A549 (cell line): ENCODE measurements around the gene LYZL4. TPM values are rescaled to one million over a fixed set of nuclear protein-coding genes. Genes with fewer than 3 reads are reported as not detected.

Source experiments
- ATAC-seq, 2 experiments: fragments of 200-7000 bp in 1 of 2; fragments of >200 bp in 1 of 2; cut with Nextera tagmentation in 1 of 2; cut with Tn5 transposase in 1 of 2; 3 replicates each; pipeline versions ENCODE4 v1.8.0 to v1.9.1; 2018 to 2020; ENCODE audit warnings: mild to moderate bottlenecking in 1 of 2, moderate library complexity in 1 of 2
- CTCF ChIA-PET: fragments of 300-600 bp; sonication (Branson Sonifier 250); formaldehyde crosslinking; extraction: SDS; loops from one replicate; lab custom pipeline; 2021; ENCODE audit warnings: antibody characterized with exemption, inconsistent platforms; lab: Yijun Ruan, JAX
- POLR2A ChIA-PET: fragments of 350-600 bp; formaldehyde crosslinking; extraction: SDS; loops from one replicate; lab custom pipeline; 2021; ENCODE audit warnings: antibody characterized with exemption, inconsistent platforms; lab: Yijun Ruan, JAX
- DNase-seq, 2 experiments: peaks; one replicate each; pipeline versions ENCODE4 v3.0.0 to v3.0.0-alpha.2; 2011 to 2016; ENCODE audit warnings: low read depth in 1 of 2, low spot score in 1 of 2
- FAIRE-seq: peaks from 2 replicates; lab custom pipeline; 2011; peaks lifted over from hg19 to GRCh38; lab: Jason Lieb, UNC
- H3K27ac ChIP-seq, 2 experiments: fragments of >200 bp; sonication (Bioruptor Twin); formaldehyde crosslinking; 3 replicates each; pipeline ENCODE4 v1.5.1; 2016 to 2017
- H3K4me1 ChIP-seq: fragments of >200 bp; sonication (Bioruptor Twin); formaldehyde crosslinking; 3 replicates; pipeline ENCODE4 v1.6.1; 2016
- H3K4me2 ChIP-seq: fragments of >200 bp; sonication (Bioruptor Twin); formaldehyde crosslinking; 3 replicates; pipeline ENCODE4 v1.6.1; 2016
- H3K4me3 ChIP-seq: fragments of >200 bp; sonication (Bioruptor Twin); formaldehyde crosslinking; 3 replicates; pipeline ENCODE4 v1.5.1; 2016
- H3K9me3 ChIP-seq: fragments of >200 bp; sonication (Bioruptor Twin); formaldehyde crosslinking; 3 replicates; pipeline ENCODE4 v1.6.1; 2016
- ATOH8 ChIP-seq: fragments of 250-450 bp; sonication (Bioruptor Pico); IDR thresholded peaks from 2 replicates; pipeline ENCODE4 v1.5.0; 2020; ENCODE audit warnings: low read depth, mild to moderate bottlenecking, moderate library complexity
- BHLHE40 ChIP-seq: IDR thresholded peaks from 2 replicates; pipeline ENCODE4 v1.6.1; 2012; ENCODE audit warnings: low read depth, low read length, inconsistent platforms
- CTCF ChIP-seq: fragments of >200 bp; sonication (Bioruptor Twin); formaldehyde crosslinking; IDR thresholded peaks from 3 replicates; pipeline ENCODE4 v1.5.1; 2016
- EHF ChIP-seq: fragments of 250-450 bp; sonication (Bioruptor Pico); IDR thresholded peaks from 2 replicates; pipeline ENCODE4 v1.5.0; 2020; ENCODE audit warnings: mild to moderate bottlenecking
- ELK1 ChIP-seq: fragments of 150-350 bp; IDR thresholded peaks from 2 replicates; pipeline ENCODE4 v1.6.1; 2014; ENCODE audit warnings: low read depth, mild to moderate bottlenecking, low read length
- EP300 ChIP-seq, 2 experiments: fragments of >200 bp; sonication (Bioruptor Twin); formaldehyde crosslinking; IDR thresholded peaks; 2 replicates in 1 of 2; 3 replicates in 1 of 2; pipeline ENCODE4 v1.6.1; 2016 to 2017
- FOSB ChIP-seq: fragments of 250-450 bp; sonication (Bioruptor Pico); IDR thresholded peaks from 2 replicates; pipeline ENCODE4 v1.5.0; 2020; ENCODE audit warnings: mild to moderate bottlenecking, moderate library complexity
- FOXS1 ChIP-seq: fragments of 250-450 bp; sonication (Bioruptor Pico); IDR thresholded peaks from 2 replicates; pipeline ENCODE4 v1.5.0; 2020; ENCODE audit warnings: mild to moderate bottlenecking, moderate library complexity
- GATA3 ChIP-seq: IDR thresholded peaks from 2 replicates; pipeline ENCODE4 v1.6.1; 2012; ENCODE audit warnings: borderline replicate concordance
- HDAC2 ChIP-seq: fragments of 200-600 bp; sonication (generic); IDR thresholded peaks from 2 replicates; pipeline ENCODE4 v1.6.1; 2016
- HOXB5 ChIP-seq: fragments of 250-450 bp; sonication (Bioruptor Pico); IDR thresholded peaks from 2 replicates; pipeline ENCODE4 v1.5.0; 2020; ENCODE audit warnings: mild to moderate bottlenecking, moderate library complexity
- MAFK ChIP-seq: fragments of 450-650 bp; IDR thresholded peaks from 2 replicates; pipeline ENCODE4 v1.6.1; 2014; ENCODE audit not compliant: partially characterized antibody
- MAX ChIP-seq: IDR thresholded peaks from 2 replicates; pipeline ENCODE4 v1.6.1; 2012
- NR3C1 ChIP-seq: fragments of >200 bp; sonication (Bioruptor Twin); formaldehyde crosslinking; IDR thresholded peaks from 3 replicates; pipeline ENCODE4 v1.6.1; 2017
- PBX3 ChIP-seq: IDR thresholded peaks from 2 replicates; pipeline ENCODE4 v1.6.1; 2012
- PHF8 ChIP-seq: fragments of 200-600 bp; sonication (generic); IDR thresholded peaks from 2 replicates; pipeline ENCODE4 v1.6.1; 2016; ENCODE audit warnings: low read depth, mild to moderate bottlenecking, antibody characterized with exemption, moderate library complexity, borderline replicate concordance
- RCOR1 ChIP-seq: fragments of 150-350 bp; IDR thresholded peaks from 2 replicates; pipeline ENCODE4 v1.6.1; 2014; ENCODE audit warnings: antibody characterized with exemption, low read length, low read depth
- REST ChIP-seq: fragments of 200-600 bp; sonication (generic); IDR thresholded peaks from 2 replicates; pipeline ENCODE4 v1.6.1; 2016; ENCODE audit warnings: antibody characterized with exemption, mild to moderate bottlenecking, moderate library complexity
- RNF2 ChIP-seq: fragments of 200-600 bp; sonication (generic); IDR thresholded peaks from 2 replicates; pipeline ENCODE4 v1.6.1; 2016; ENCODE audit warnings: low read depth, mild to moderate bottlenecking, antibody characterized with exemption, moderate library complexity, borderline replicate concordance
- TP53 ChIP-seq: fragments of 250-450 bp; sonication (Bioruptor Pico); IDR thresholded peaks from 2 replicates; pipeline ENCODE4 v1.5.0; 2021; ENCODE audit warnings: mild to moderate bottlenecking, moderate library complexity
- ZC3H11A ChIP-seq: fragments of 450-650 bp; IDR thresholded peaks from 2 replicates; pipeline ENCODE4 v1.6.1; 2014; ENCODE audit warnings: antibody characterized with exemption, mild to moderate bottlenecking
- WGBS: methylation state at CpG from one replicate; pipeline ENCODE4 v1.1.6; 2017; ENCODE audit errors: missing lambda C conversion rate; 5-methylcytosine and 5-hydroxymethylcytosine counted together
- polyA plus RNA-seq, 4 experiments: library from polyadenylated mRNA; depleted of rRNA in 3 of 4; stranded (reverse); fragments of >200 nt; fragmentation: RNase III in 1 of 4; extraction: RNeasy Plus Mini Kit Qiagen cat#74134 plus additional on column Dnase treatment in 1 of 4; gene quantifications; 2 replicates in 3 of 4; 3 replicates in 1 of 4; pipeline ENCODE4 v1.2.3, GENCODE V29; 2011 to 2017

LYZL4 gene
- polyA plus RNA-seq, 2 of the 4 experiments (the other 2 are of a cell fraction), result not detected

- TF ChIP-seq ATOH8 (CRISPR knock-in tag), result no peak
- TF ChIP-seq, all 56 proteins: peak for 0
Measured at GRCh38 chr3:42375121-42375800, 35.1 kb downstream of the LYZL4 start (continued).

GRCh38 chr3:42371776-42372175 lies 38.6 kb downstream of the LYZL4 start:
- CTCF ChIA-PET, result no interaction called here
- Histone ChIP-seq H3K4me3 (no peak overlapping the region), H3K4me1 (no peaks in the 10 kb centered on the region), H3K27ac (no peak overlapping the region), H3K9me3 (no peaks in the 10 kb centered on the region), H3K4me2 (no peak overlapping the region)
- WGBS, result 39% methylated on average over 3 of the region's 3 CpGs
- FAIRE-seq (no peak), DNase-seq (no peak), ATAC-seq (no peak)
- TF ChIP-seq BHLHE40, result no peak
- TF ChIP-seq HOXB5 (CRISPR knock-in tag), result no peak
- TF ChIP-seq EHF (CRISPR knock-in tag), result no peak
- TF ChIP-seq ATOH8 (CRISPR knock-in tag), result no peak
- TF ChIP-seq HDAC2, result no peak
- TF ChIP-seq GATA3, result no peak
- no peak for TF ChIP-seq TP53 (CRISPR knock-in tag)
- TF ChIP-seq MAFK, result no peak
- no peak for TF ChIP-seq RNF2
- TF ChIP-seq CTCF, result no peak
- POLR2A ChIA-PET, result no interaction called here

- POLR2A ChIA-PET, result no interaction called here
- DNase-seq, result no peak
- no peak overlapping the region for H3K27ac ChIP-seq
- CTCF ChIA-PET, result no interaction called here
- ATAC-seq, result no peak
- 6% methylated on average over 4 of the region's 4 CpGs for WGBS
- TF ChIP-seq REST (no peak), PHF8 (no peak)
- H3K4me1 ChIP-seq, result no peaks in the 10 kb centered on the region
- no peaks in the 10 kb centered on the region for H3K9me3 ChIP-seq
- H3K4me2 ChIP-seq, result no peak overlapping the region
- FAIRE-seq, result no peak
- H3K4me3 ChIP-seq, result no peak overlapping the region
Measured at GRCh38 chr3:42369832-42370231, 40.6 kb downstream of the LYZL4 start.

GRCh38 chr3:42369304-42369703 lies 41.1 kb downstream of the LYZL4 start:
- FAIRE-seq (no peak), DNase-seq (no peak), ATAC-seq (no peak)
- H3K4me1 ChIP-seq, result no peaks in the 10 kb centered on the region
- no peak overlapping the region for H3K4me2 ChIP-seq
- ChIA-PET POLR2A (no interaction called here), CTCF (no interaction called here)
- WGBS, result 13% methylated on average over 4 of the region's 4 CpGs
- no peak overlapping the region for H3K27ac ChIP-seq
- no peaks in the 10 kb centered on the region for H3K9me3 ChIP-seq
- no peak overlapping the region for H3K4me3 ChIP-seq
- TF ChIP-seq NR3C1 (no peak), FOXS1 (no peak), ZC3H11A (no peak), RCOR1 (no peak), ELK1 (no peak), EP300 (IDR thresholded peaks at IDR 0.05) (no peak), MAX (no peak), PBX3 (no peak), FOSB (CRISPR knock-in tag) (no peak)
